H1 (cell line): ENCODE measurements around the gene INSIG1. TPM values are rescaled to one million over a fixed set of nuclear protein-coding genes. Genes with fewer than 3 reads are reported as not detected.

Experiments used
- CTCF ChIA-PET: fragments of 300-600 bp; sonication (Branson Sonifier 250); formaldehyde crosslinking; loops from one replicate; lab custom pipeline; 2021; ENCODE audit not compliant: partially characterized antibody; lab: Charles Lee
- POLR2A ChIA-PET: fragments of 300-600 bp; sonication (Branson Sonifier 250); formaldehyde crosslinking; loops from one replicate; lab custom pipeline; 2021; ENCODE audit warnings: inconsistent platforms; ENCODE audit not compliant: partially characterized antibody; lab: Charles Lee
- DNase-seq, 2 experiments: peaks; one replicate each; pipeline versions ENCODE4 v3.0.0 to v3.0.0-alpha.2; 2010 to 2022; ENCODE audit warnings: low spot score in 2 of 2, low read depth in 1 of 2, mixed read lengths in 1 of 2
- FAIRE-seq: peaks from 2 replicates; lab custom pipeline; 2011; peaks lifted over from hg19 to GRCh38; lab: Jason Lieb, UNC
- H2AFZ ChIP-seq: 2 replicates; pipeline ENCODE4 v1.8.1; 2012; ENCODE audit warnings: low read length, inconsistent platforms
- H2AK5ac ChIP-seq: 2 replicates; pipeline ENCODE4 v1.6.1; 2013; ENCODE audit warnings: low read depth, low read length
- H2BK120ac ChIP-seq: replicated peaks from 2 replicates; pipeline ENCODE3; 2013; ENCODE audit warnings: low read depth, low read length, inconsistent platforms
- H2BK12ac ChIP-seq: 2 replicates; pipeline ENCODE4 v1.6.1; 2013; ENCODE audit warnings: low read depth, low read length
- H2BK15ac ChIP-seq: 2 replicates; pipeline ENCODE4 v1.6.1; 2013; ENCODE audit warnings: low read length
- H2BK20ac ChIP-seq: 2 replicates; pipeline ENCODE4 v1.6.1; 2013; ENCODE audit warnings: low read length
- H2BK5ac ChIP-seq: 2 replicates; pipeline ENCODE4 v1.6.1; 2013; ENCODE audit warnings: low read depth, low read length
- H3K14ac ChIP-seq: 2 replicates; pipeline ENCODE4 v1.6.1; 2013; ENCODE audit warnings: inconsistent platforms; ENCODE audit not compliant: insufficient read length
- H3K18ac ChIP-seq: 2 replicates; pipeline ENCODE4 v1.6.1; 2013; ENCODE audit warnings: low read length; ENCODE audit errors: extremely low read depth
- H3K23ac ChIP-seq: 2 replicates; pipeline ENCODE4 v1.6.1; 2013; ENCODE audit warnings: inconsistent platforms; ENCODE audit not compliant: insufficient read length
- H3K23me2 ChIP-seq: 2 replicates; pipeline ENCODE4 v1.6.1; 2013; ENCODE audit warnings: low read depth, low read length
- H3K27ac ChIP-seq: 2 replicates; pipeline ENCODE4 v1.6.1; 2011; ENCODE audit warnings: low read depth, low read length, inconsistent platforms
- H3K27me3 ChIP-seq, 4 experiments: replicated peaks in 1 of 4; 1 replicate in 1 of 4; 2 replicates in 3 of 4; pipeline versions ENCODE4 v1.6.1 to v1.8.1; 2011 to 2013; ENCODE audit warnings: low read length in 3 of 4, mild to moderate bottlenecking in 3 of 4, inconsistent platforms in 2 of 4, mixed read lengths in 2 of 4, moderate library complexity in 1 of 4; ENCODE audit not compliant: control insufficient read depth in 3 of 4, insufficient read depth in 3 of 4; ENCODE audit errors: extremely low read depth in 1 of 4
- H3K36me3 ChIP-seq, 4 experiments: 2 replicates each; pipeline versions ENCODE4 v1.6.1 to v1.8.1; 2011 to 2013; ENCODE audit warnings: mild to moderate bottlenecking in 4 of 4, low read length in 3 of 4, moderate library complexity in 2 of 4, control low read depth in 1 of 4, inconsistent platforms in 1 of 4; ENCODE audit not compliant: insufficient read depth in 4 of 4, control insufficient read depth in 2 of 4
- H3K4ac ChIP-seq: replicated peaks from 2 replicates; pipeline ENCODE3; 2013; ENCODE audit warnings: low read length, low read depth, mixed read lengths, inconsistent platforms; ENCODE audit not compliant: insufficient read length
- H3K4me1 ChIP-seq, 4 experiments: replicated peaks in 1 of 4; 1 replicate in 1 of 4; 2 replicates in 3 of 4; pipeline versions ENCODE4 v1.6.1 to v1.8.1; 2011 to 2013; ENCODE audit warnings: low read length in 3 of 4, inconsistent platforms in 2 of 4, mixed read lengths in 1 of 4; ENCODE audit not compliant: insufficient read depth in 4 of 4, control insufficient read depth in 3 of 4
- H3K4me2 ChIP-seq, 2 experiments: 2 replicates each; pipeline versions ENCODE4 v1.6.1 to v1.8.1; 2011 to 2013; ENCODE audit warnings: low read depth in 2 of 2, low read length in 2 of 2, control low read depth in 1 of 2, inconsistent platforms in 1 of 2, mild to moderate bottlenecking in 1 of 2; ENCODE audit not compliant: insufficient read depth in 1 of 2
- H3K4me3 ChIP-seq, 4 experiments: fragments of 200-600, 300-600 bp in 1 of 4; sonication (generic), shearing (Covaris generic), sonication (Bioruptor Twin) in 1 of 4; 2 replicates each; pipeline versions ENCODE4 v1.5.1 to v1.8.1; 2011 to 2016; ENCODE audit warnings: low read length in 4 of 4, low read depth in 3 of 4, control low read depth in 2 of 4, inconsistent platforms in 2 of 4, mild to moderate bottlenecking in 2 of 4, mixed read lengths in 1 of 4, moderate library complexity in 1 of 4; ENCODE audit not compliant: insufficient read depth in 2 of 4; ENCODE audit errors: extremely low read depth in 1 of 4
- H3K56ac ChIP-seq: replicated peaks from 2 replicates; pipeline ENCODE3; 2013; ENCODE audit warnings: low read depth, mild to moderate bottlenecking, mixed read lengths, low read length, inconsistent platforms; ENCODE audit not compliant: insufficient read length
- H3K79me1 ChIP-seq: 2 replicates; pipeline ENCODE4 v1.6.1; 2013; ENCODE audit warnings: low read depth, low read length, control low read depth
- H3K79me2 ChIP-seq, 2 experiments: 2 replicates each; pipeline versions ENCODE4 v1.6.1 to v1.8.1; 2012 to 2013; ENCODE audit warnings: low read length in 2 of 2, mild to moderate bottlenecking in 2 of 2, inconsistent platforms in 1 of 2; ENCODE audit not compliant: insufficient read depth in 2 of 2, control insufficient read depth in 1 of 2
- H3K9ac ChIP-seq, 4 experiments: replicated peaks in 1 of 4; 1 replicate in 1 of 4; 2 replicates in 3 of 4; pipeline versions ENCODE4 v1.6.1 to v1.8.1; 2011 to 2013; ENCODE audit warnings: low read depth in 3 of 4, low read length in 3 of 4, control low read depth in 2 of 4, mild to moderate bottlenecking in 2 of 4, moderate library complexity in 2 of 4, inconsistent platforms in 1 of 4; ENCODE audit errors: extremely low read depth in 1 of 4
- H3K9me3 ChIP-seq, 2 experiments: 2 replicates each; pipeline versions ENCODE4 v1.6.1 to v1.8.1; 2012 to 2013; ENCODE audit warnings: mild to moderate bottlenecking in 2 of 2, moderate library complexity in 2 of 2, control low read depth in 1 of 2, inconsistent platforms in 1 of 2, low read depth in 1 of 2, low read length in 1 of 2, mixed read lengths in 1 of 2; ENCODE audit not compliant: insufficient read depth in 2 of 2
- H4K20me1 ChIP-seq, 2 experiments: replicated peaks in 1 of 2; 2 replicates each; pipeline versions ENCODE3 to v1.8.1; 2011 to 2013; ENCODE audit warnings: inconsistent platforms in 2 of 2, low read length in 2 of 2, mild to moderate bottlenecking in 1 of 2; ENCODE audit not compliant: insufficient read depth in 2 of 2, control insufficient read depth in 1 of 2
- H4K5ac ChIP-seq: 2 replicates; pipeline ENCODE4 v1.6.1; 2013; ENCODE audit warnings: low read length, low read depth, mixed read lengths, inconsistent platforms; ENCODE audit not compliant: insufficient read length
- H4K8ac ChIP-seq: 2 replicates; pipeline ENCODE4 v1.8.0; 2013; ENCODE audit warnings: mild to moderate bottlenecking, moderate library complexity, low read length, inconsistent platforms; ENCODE audit not compliant: insufficient read depth; ENCODE audit errors: extremely low read depth
- H4K91ac ChIP-seq: replicated peaks from 2 replicates; pipeline ENCODE3; 2013; ENCODE audit warnings: low read length, mixed read lengths, inconsistent platforms; ENCODE audit not compliant: insufficient read length
- CEBPB ChIP-seq: IDR thresholded peaks from 2 replicates; pipeline ENCODE4 v1.6.1; 2012; ENCODE audit warnings: low read depth, low read length
- CTCF ChIP-seq, 3 experiments: IDR thresholded peaks; 1 replicate in 2 of 3; 2 replicates in 1 of 3; pipeline versions ENCODE4 v1.5.1 to v1.6.1; 2011; ENCODE audit warnings: low read length in 3 of 3, mild to moderate bottlenecking in 3 of 3, inconsistent platforms in 2 of 3, low read depth in 1 of 3, moderate library complexity in 1 of 3; ENCODE audit not compliant: insufficient read depth in 1 of 3; ENCODE audit errors: control extremely low read depth in 1 of 3
- EP300 ChIP-seq, 2 experiments: IDR thresholded peaks; 1 replicate in 1 of 2; 2 replicates in 1 of 2; pipeline ENCODE4 v1.6.1; 2011 to 2012; ENCODE audit warnings: low read depth in 2 of 2, low read length in 2 of 2, mild to moderate bottlenecking in 2 of 2, borderline replicate concordance in 1 of 2, inconsistent platforms in 1 of 2, moderate library complexity in 1 of 2
- KDM5A ChIP-seq: fragments of 200-600 bp; IDR thresholded peaks from 2 replicates; pipeline ENCODE4 v1.7.1; 2012; ENCODE audit warnings: mild to moderate bottlenecking, low read length, inconsistent platforms, mixed read lengths
- MAFK ChIP-seq: IDR thresholded peaks from 2 replicates; pipeline ENCODE4 v1.6.1; 2012; ENCODE audit warnings: low read depth, mild to moderate bottlenecking, improper control_type of control experiment, low read length
- NANOG ChIP-seq: IDR thresholded peaks from 2 replicates; pipeline ENCODE4 v1.6.1; 2011; ENCODE audit warnings: low read length, low read depth, mild to moderate bottlenecking, inconsistent platforms; ENCODE audit not compliant: insufficient read depth, poor library complexity, severe bottlenecking
- POLR2A ChIP-seq, 2 experiments: IDR thresholded peaks; 1 replicate in 1 of 2; 2 replicates in 1 of 2; pipeline ENCODE4 v1.6.1; 2011; ENCODE audit warnings: low read depth in 2 of 2, low read length in 2 of 2, mild to moderate bottlenecking in 2 of 2; ENCODE audit errors: control extremely low read depth in 1 of 2
- POLR2AphosphoS5 ChIP-seq: IDR thresholded peaks from 2 replicates; pipeline ENCODE4 v1.6.1; 2011; ENCODE audit warnings: low read depth, low read length
- SIRT6 ChIP-seq: IDR thresholded peaks from one replicate; pipeline ENCODE4 v1.7.1; 2012; ENCODE audit warnings: low read length, inconsistent platforms
- ZNF274 ChIP-seq: IDR thresholded peaks from 2 replicates; pipeline ENCODE4 v1.7.0; 2012; ENCODE audit warnings: low read length, borderline replicate concordance; ENCODE audit errors: extremely low read depth
- WGBS, 2 experiments: shearing (Covaris generic) in 1 of 2; methylation state at CpG; one replicate each; pipeline versions ENCODE4 v1.1.6 to v1.1.7; 2013 to 2015; ENCODE audit warnings: low lambda C conversion rate in 2 of 2, mixed read lengths in 2 of 2, inconsistent platforms in 1 of 2, low coverage in 1 of 2, missing lambda C conversion rate in 1 of 2; ENCODE audit not compliant: insufficient replicate concordance in 2 of 2, insufficient coverage in 1 of 2, insufficient read length in 1 of 2; ENCODE audit errors: extremely low coverage in 1 of 2, missing lambda C conversion rate in 1 of 2; 5-methylcytosine and 5-hydroxymethylcytosine counted together
- polyA plus RNA-seq, 7 experiments: library from polyadenylated mRNA; depleted of rRNA in 3 of 7; stranded (reverse) in 5 of 7; unstranded in 2 of 7; fragments of >200 nt in 5 of 7; fragments of 200-250 nt in 2 of 7; gene quantifications; 1 replicate in 5 of 7; 2 replicates in 1 of 7; 4 replicates in 1 of 7; pipeline versions ENCODE4 v1.2.1 to v1.2.3, GENCODE V29; 2011 to 2013; ENCODE audit warnings: missing spikeins in 2 of 7, mixed read lengths in 2 of 7
- total RNA-seq: library from RNA; stranded (reverse); fragmentation: NEBNext Ultra II Directional; extraction: Animal tissue kit (Norgen Biotek cat#: 25700); gene quantifications from 2 replicates; pipeline ENCODE4 v1.2.1, GENCODE V29; 2021

The INSIG1 gene
- total and polyA plus RNA-seq, 2 of the 8 experiments (the other 6 are each of a cell fraction or from before 2014, with no cell fraction given): 40.0 to 58.4 TPM

- Histone ChIP-seq H3K4me1 (peaks cover 0 to 8% (median 2%) of the 10 kb centered on the region in 4 experiments; a peak in 3 of 7 replicates), H3K18ac (no peak overlapping the region), H2BK20ac (no peak overlapping the region), H3K79me1 (no peaks in the 10 kb centered on the region), H3K23me2 (no peaks in the 10 kb centered on the region), H3K23ac (no peak overlapping the region), H2BK15ac (no peak overlapping the region), H3K9me3 (peaks cover 3% of the 10 kb centered on the region in 2 experiments; a peak in 1 of 4 replicates), H3K4ac (no peak overlapping the region), H2AFZ (no peak overlapping the region), H4K8ac (no peak overlapping the region; the same call in 1 of the 2 replicates), H3K56ac (no peak overlapping the region), H3K9ac (no peak overlapping the region), H4K91ac (no peak overlapping the region), H3K4me3 (no peak overlapping the region), H3K79me2 (no peaks in the 10 kb centered on the region), H4K5ac (no peak overlapping the region), H2AK5ac (no peak overlapping the region), H3K27ac (no peak overlapping the region), H3K14ac (no peak overlapping the region), H3K36me3 (no peaks in the 10 kb centered on the region), H3K4me2 (no peak overlapping the region), H2BK120ac (no peak overlapping the region), H2BK12ac (no peak overlapping the region), H2BK5ac (no peak overlapping the region), H3K27me3 (peaks cover 0 to 6% (median 0%) of the 10 kb centered on the region in 4 experiments; a peak in 2 of 7 replicates), H4K20me1 (peaks cover 0 to 8% of the 10 kb centered on the region in 2 experiments)
- ChIA-PET POLR2A (no interaction called here), CTCF (interaction anchor here (0.7 to 1.0 kb wide), 3 partner anchors 21 to 160 kb away, joined by 3 read pairs; no protein-coding TSS in a partner anchor)
- DNase-seq (no peak), FAIRE-seq (no peak)
- no peak for TF ChIP-seq POLR2A (IDR thresholded peaks at IDR 0.05; ENCODE audit: control extremely low read depth in 1 of 2, low read depth in 2 of 2, low read length in 2 of 2)
- TF ChIP-seq EP300 (IDR thresholded peaks at IDR 0.05; ENCODE audit: borderline replicate concordance in 1 of 2, low read depth in 2 of 2, low read length in 2 of 2): no peak
- no peak for TF ChIP-seq NANOG
- TF ChIP-seq ZNF274: no peak
- TF ChIP-seq CEBPB: no peak
- no peak for TF ChIP-seq SIRT6
- no peak for TF ChIP-seq CTCF (IDR thresholded peaks at IDR 0.05; ENCODE audit: control extremely low read depth in 1 of 3, insufficient read depth in 1 of 3, low read depth in 1 of 3, low read length in 3 of 3)
- no peak for TF ChIP-seq POLR2AphosphoS5
- no peak for TF ChIP-seq MAFK
- TF ChIP-seq KDM5A: no peak
- 85% methylated on average over 13 of the region's 14 CpGs; no CpG with 5 or more reads in 1 of the 2 experiments for WGBS, 2 experiments
Measured at GRCh38 chr7:155351120-155351870, 53.6 kb downstream of the INSIG1 start.
